IMR-90 (cell line): ENCODE data around the gene BCL2L1. TPM values are rescaled to one million over a fixed set of nuclear protein-coding genes. Genes with fewer than 3 reads are reported as not detected.

Experiments
- CTCF ChIP-seq: conservative IDR thresholded peaks from 2 replicates; pipeline ENCODE4 v1.5.1; 2012; ENCODE audit warnings: mild to moderate bottlenecking, low read depth, low read length, improper control_type of control experiment
- RAD21 ChIP-seq: IDR thresholded peaks from 2 replicates; pipeline ENCODE4 v1.6.1; 2012; ENCODE audit warnings: low read length, improper control_type of control experiment
- polyA plus RNA-seq, 3 experiments: library from polyadenylated mRNA; depleted of rRNA; stranded (reverse); fragments of >200 nt; gene quantifications; 2 replicates each; pipeline ENCODE4 v1.2.3, GENCODE V29; 2012; ENCODE audit warnings: low replicate concordance in 1 of 3
- total RNA-seq: library from RNA; depleted of rRNA; stranded (reverse); fragments of >200 nt; gene quantifications from 2 replicates; pipeline ENCODE4 v1.2.3, GENCODE V29; 2012

Gene BCL2L1
- total and polyA plus RNA-seq, 2 of the 4 experiments (the other 2 are of a cell fraction): 40.2 to 41.9 TPM

- no peak for TF ChIP-seq CTCF
- no peak for TF ChIP-seq RAD21
Observed at GRCh38 chr20:31698243-31698802, 24.3 kb downstream of the BCL2L1 start (continued).
